H1 (cell line): ENCODE measurements around the gene EED. TPM values are rescaled to one million over a fixed set of nuclear protein-coding genes. Genes with fewer than 3 reads are reported as not detected.

ENCODE experiments used
- CTCF ChIA-PET: fragments of 300-600 bp; sonication (Branson Sonifier 250); formaldehyde crosslinking; loops from one replicate; lab custom pipeline; 2021; ENCODE audit not compliant: partially characterized antibody; lab: Charles Lee
- POLR2A ChIA-PET: fragments of 300-600 bp; sonication (Branson Sonifier 250); formaldehyde crosslinking; loops from one replicate; lab custom pipeline; 2021; ENCODE audit warnings: inconsistent platforms; ENCODE audit not compliant: partially characterized antibody; lab: Charles Lee
- DNase-seq, 2 experiments: peaks; one replicate each; pipeline versions ENCODE4 v3.0.0 to v3.0.0-alpha.2; 2010 to 2022; ENCODE audit warnings: low spot score in 2 of 2, low read depth in 1 of 2, mixed read lengths in 1 of 2
- FAIRE-seq: peaks from 2 replicates; lab custom pipeline; 2011; peaks lifted over from hg19 to GRCh38; lab: Jason Lieb, UNC
- H2AFZ ChIP-seq: 2 replicates; pipeline ENCODE4 v1.8.1; 2012; ENCODE audit warnings: low read length, inconsistent platforms
- H2AK5ac ChIP-seq: 2 replicates; pipeline ENCODE4 v1.6.1; 2013; ENCODE audit warnings: low read depth, low read length
- H2BK120ac ChIP-seq: replicated peaks from 2 replicates; pipeline ENCODE3; 2013; ENCODE audit warnings: low read depth, low read length, inconsistent platforms
- H2BK12ac ChIP-seq: 2 replicates; pipeline ENCODE4 v1.6.1; 2013; ENCODE audit warnings: low read depth, low read length
- H2BK15ac ChIP-seq: 2 replicates; pipeline ENCODE4 v1.6.1; 2013; ENCODE audit warnings: low read length
- H2BK20ac ChIP-seq: 2 replicates; pipeline ENCODE4 v1.6.1; 2013; ENCODE audit warnings: low read length
- H2BK5ac ChIP-seq: 2 replicates; pipeline ENCODE4 v1.6.1; 2013; ENCODE audit warnings: low read depth, low read length
- H3K14ac ChIP-seq: 2 replicates; pipeline ENCODE4 v1.6.1; 2013; ENCODE audit warnings: inconsistent platforms; ENCODE audit not compliant: insufficient read length
- H3K18ac ChIP-seq: 2 replicates; pipeline ENCODE4 v1.6.1; 2013; ENCODE audit warnings: low read length; ENCODE audit errors: extremely low read depth
- H3K23ac ChIP-seq: 2 replicates; pipeline ENCODE4 v1.6.1; 2013; ENCODE audit warnings: inconsistent platforms; ENCODE audit not compliant: insufficient read length
- H3K23me2 ChIP-seq: 2 replicates; pipeline ENCODE4 v1.6.1; 2013; ENCODE audit warnings: low read depth, low read length
- H3K27ac ChIP-seq: 2 replicates; pipeline ENCODE4 v1.6.1; 2011; ENCODE audit warnings: low read depth, low read length, inconsistent platforms
- H3K27me3 ChIP-seq, 4 experiments: replicated peaks in 1 of 4; 1 replicate in 1 of 4; 2 replicates in 3 of 4; pipeline versions ENCODE4 v1.6.1 to v1.8.1; 2011 to 2013; ENCODE audit warnings: low read length in 3 of 4, mild to moderate bottlenecking in 3 of 4, inconsistent platforms in 2 of 4, mixed read lengths in 2 of 4, moderate library complexity in 1 of 4; ENCODE audit not compliant: control insufficient read depth in 3 of 4, insufficient read depth in 3 of 4; ENCODE audit errors: extremely low read depth in 1 of 4
- H3K36me3 ChIP-seq, 4 experiments: 2 replicates each; pipeline versions ENCODE4 v1.6.1 to v1.8.1; 2011 to 2013; ENCODE audit warnings: mild to moderate bottlenecking in 4 of 4, low read length in 3 of 4, moderate library complexity in 2 of 4, control low read depth in 1 of 4, inconsistent platforms in 1 of 4; ENCODE audit not compliant: insufficient read depth in 4 of 4, control insufficient read depth in 2 of 4
- H3K4ac ChIP-seq: replicated peaks from 2 replicates; pipeline ENCODE3; 2013; ENCODE audit warnings: low read length, low read depth, mixed read lengths, inconsistent platforms; ENCODE audit not compliant: insufficient read length
- H3K4me1 ChIP-seq, 4 experiments: replicated peaks in 1 of 4; 1 replicate in 1 of 4; 2 replicates in 3 of 4; pipeline versions ENCODE4 v1.6.1 to v1.8.1; 2011 to 2013; ENCODE audit warnings: low read length in 3 of 4, inconsistent platforms in 2 of 4, mixed read lengths in 1 of 4; ENCODE audit not compliant: insufficient read depth in 4 of 4, control insufficient read depth in 3 of 4
- H3K4me2 ChIP-seq, 2 experiments: 2 replicates each; pipeline versions ENCODE4 v1.6.1 to v1.8.1; 2011 to 2013; ENCODE audit warnings: low read depth in 2 of 2, low read length in 2 of 2, control low read depth in 1 of 2, inconsistent platforms in 1 of 2, mild to moderate bottlenecking in 1 of 2; ENCODE audit not compliant: insufficient read depth in 1 of 2
- H3K4me3 ChIP-seq, 4 experiments: fragments of 200-600, 300-600 bp in 1 of 4; sonication (generic), shearing (Covaris generic), sonication (Bioruptor Twin) in 1 of 4; 2 replicates each; pipeline versions ENCODE4 v1.5.1 to v1.8.1; 2011 to 2016; ENCODE audit warnings: low read length in 4 of 4, low read depth in 3 of 4, control low read depth in 2 of 4, inconsistent platforms in 2 of 4, mild to moderate bottlenecking in 2 of 4, mixed read lengths in 1 of 4, moderate library complexity in 1 of 4; ENCODE audit not compliant: insufficient read depth in 2 of 4; ENCODE audit errors: extremely low read depth in 1 of 4
- H3K56ac ChIP-seq: replicated peaks from 2 replicates; pipeline ENCODE3; 2013; ENCODE audit warnings: low read depth, mild to moderate bottlenecking, mixed read lengths, low read length, inconsistent platforms; ENCODE audit not compliant: insufficient read length
- H3K79me1 ChIP-seq: 2 replicates; pipeline ENCODE4 v1.6.1; 2013; ENCODE audit warnings: low read depth, low read length, control low read depth
- H3K79me2 ChIP-seq, 2 experiments: 2 replicates each; pipeline versions ENCODE4 v1.6.1 to v1.8.1; 2012 to 2013; ENCODE audit warnings: low read length in 2 of 2, mild to moderate bottlenecking in 2 of 2, inconsistent platforms in 1 of 2; ENCODE audit not compliant: insufficient read depth in 2 of 2, control insufficient read depth in 1 of 2
- H3K9ac ChIP-seq, 4 experiments: replicated peaks in 1 of 4; 1 replicate in 1 of 4; 2 replicates in 3 of 4; pipeline versions ENCODE4 v1.6.1 to v1.8.1; 2011 to 2013; ENCODE audit warnings: low read depth in 3 of 4, low read length in 3 of 4, control low read depth in 2 of 4, mild to moderate bottlenecking in 2 of 4, moderate library complexity in 2 of 4, inconsistent platforms in 1 of 4; ENCODE audit errors: extremely low read depth in 1 of 4
- H3K9me3 ChIP-seq, 2 experiments: 2 replicates each; pipeline versions ENCODE4 v1.6.1 to v1.8.1; 2012 to 2013; ENCODE audit warnings: mild to moderate bottlenecking in 2 of 2, moderate library complexity in 2 of 2, control low read depth in 1 of 2, inconsistent platforms in 1 of 2, low read depth in 1 of 2, low read length in 1 of 2, mixed read lengths in 1 of 2; ENCODE audit not compliant: insufficient read depth in 2 of 2
- H4K20me1 ChIP-seq, 2 experiments: replicated peaks in 1 of 2; 2 replicates each; pipeline versions ENCODE3 to v1.8.1; 2011 to 2013; ENCODE audit warnings: inconsistent platforms in 2 of 2, low read length in 2 of 2, mild to moderate bottlenecking in 1 of 2; ENCODE audit not compliant: insufficient read depth in 2 of 2, control insufficient read depth in 1 of 2
- H4K5ac ChIP-seq: 2 replicates; pipeline ENCODE4 v1.6.1; 2013; ENCODE audit warnings: low read length, low read depth, mixed read lengths, inconsistent platforms; ENCODE audit not compliant: insufficient read length
- H4K8ac ChIP-seq: 2 replicates; pipeline ENCODE4 v1.8.0; 2013; ENCODE audit warnings: mild to moderate bottlenecking, moderate library complexity, low read length, inconsistent platforms; ENCODE audit not compliant: insufficient read depth; ENCODE audit errors: extremely low read depth
- H4K91ac ChIP-seq: replicated peaks from 2 replicates; pipeline ENCODE3; 2013; ENCODE audit warnings: low read length, mixed read lengths, inconsistent platforms; ENCODE audit not compliant: insufficient read length
- CHD1 ChIP-seq: IDR thresholded peaks from 2 replicates; pipeline ENCODE4 v1.6.1; 2012; ENCODE audit warnings: low read depth, low read length, improper control_type of control experiment
- CREB1 ChIP-seq: IDR thresholded peaks from 2 replicates; pipeline ENCODE4 v1.6.1; 2012; ENCODE audit warnings: inconsistent platforms
- EGR1 ChIP-seq: IDR thresholded peaks from 2 replicates; pipeline ENCODE4 v1.6.1; 2011; ENCODE audit warnings: low read depth, low read length, borderline replicate concordance
- FOSL1 ChIP-seq: IDR thresholded peaks from 2 replicates; pipeline ENCODE4 v1.6.1; 2011; ENCODE audit warnings: mild to moderate bottlenecking, low read depth, low read length, moderate library complexity; ENCODE audit not compliant: insufficient read depth
- GABPA ChIP-seq: IDR thresholded peaks from 2 replicates; pipeline ENCODE4 v1.6.1; 2011; ENCODE audit warnings: mild to moderate bottlenecking, low read length, moderate library complexity, borderline replicate concordance; ENCODE audit not compliant: insufficient read depth
- KDM1A ChIP-seq: fragments of 200-600, 300-600 bp; sonication (generic); IDR thresholded peaks from 2 replicates; pipeline ENCODE4 v1.7.1; 2016; ENCODE audit warnings: mild to moderate bottlenecking, low read length, borderline replicate concordance
- PHF8 ChIP-seq: fragments of 200-600 bp; sonication (generic); conservative IDR thresholded peaks from 2 replicates; pipeline ENCODE4 v1.7.1; 2012; ENCODE audit warnings: low read depth, mild to moderate bottlenecking, inconsistent platforms, low read length, moderate library complexity
- POU5F1 ChIP-seq: IDR thresholded peaks from 2 replicates; pipeline ENCODE4 v1.6.1; 2011; ENCODE audit warnings: low read depth, mild to moderate bottlenecking, low read length, moderate library complexity
- RAD21 ChIP-seq, 2 experiments: IDR thresholded peaks in 1 of 2; conservative IDR thresholded peaks in 1 of 2; 2 replicates each; pipeline ENCODE4 v1.6.1; 2011; ENCODE audit warnings: low read depth in 2 of 2, low read length in 2 of 2, improper control_type of control experiment in 1 of 2, inconsistent platforms in 1 of 2, mild to moderate bottlenecking in 1 of 2, moderate library complexity in 1 of 2
- RBBP5 ChIP-seq: IDR thresholded peaks from 2 replicates; pipeline ENCODE4 v1.7.1; 2012; ENCODE audit warnings: low read depth, mild to moderate bottlenecking, inconsistent platforms, low read length, moderate library complexity, borderline replicate concordance
- RFX5 ChIP-seq: IDR thresholded peaks from 2 replicates; pipeline ENCODE4 v1.6.1; 2011; ENCODE audit warnings: low read depth, low read length, improper control_type of control experiment, borderline replicate concordance
- SIN3A ChIP-seq, 2 experiments: IDR thresholded peaks in 1 of 2; conservative IDR thresholded peaks in 1 of 2; 2 replicates each; pipeline ENCODE4 v1.6.1; 2011 to 2012; ENCODE audit warnings: low read length in 2 of 2, improper control_type of control experiment in 1 of 2, low read depth in 1 of 2, mild to moderate bottlenecking in 1 of 2
- TAF1 ChIP-seq: IDR thresholded peaks from 2 replicates; pipeline ENCODE4 v1.6.1; 2011; ENCODE audit warnings: mild to moderate bottlenecking, low read depth, low read length
- WGBS, 2 experiments: shearing (Covaris generic) in 1 of 2; methylation state at CpG; one replicate each; pipeline versions ENCODE4 v1.1.6 to v1.1.7; 2013 to 2015; ENCODE audit warnings: low lambda C conversion rate in 2 of 2, mixed read lengths in 2 of 2, inconsistent platforms in 1 of 2, low coverage in 1 of 2, missing lambda C conversion rate in 1 of 2; ENCODE audit not compliant: insufficient replicate concordance in 2 of 2, insufficient coverage in 1 of 2, insufficient read length in 1 of 2; ENCODE audit errors: extremely low coverage in 1 of 2, missing lambda C conversion rate in 1 of 2; 5-methylcytosine and 5-hydroxymethylcytosine counted together
- polyA plus RNA-seq, 7 experiments: library from polyadenylated mRNA; depleted of rRNA in 3 of 7; stranded (reverse) in 5 of 7; unstranded in 2 of 7; fragments of >200 nt in 5 of 7; fragments of 200-250 nt in 2 of 7; gene quantifications; 1 replicate in 5 of 7; 2 replicates in 1 of 7; 4 replicates in 1 of 7; pipeline versions ENCODE4 v1.2.1 to v1.2.3, GENCODE V29; 2011 to 2013; ENCODE audit warnings: missing spikeins in 2 of 7, mixed read lengths in 2 of 7
- total RNA-seq: library from RNA; stranded (reverse); fragmentation: NEBNext Ultra II Directional; extraction: Animal tissue kit (Norgen Biotek cat#: 25700); gene quantifications from 2 replicates; pipeline ENCODE4 v1.2.1, GENCODE V29; 2021

Gene EED
- total and polyA plus RNA-seq, 2 of the 8 experiments (the other 6 are each of a cell fraction or from before 2014, with no cell fraction given) = 12.6 to 26.9 TPM

DNA sequence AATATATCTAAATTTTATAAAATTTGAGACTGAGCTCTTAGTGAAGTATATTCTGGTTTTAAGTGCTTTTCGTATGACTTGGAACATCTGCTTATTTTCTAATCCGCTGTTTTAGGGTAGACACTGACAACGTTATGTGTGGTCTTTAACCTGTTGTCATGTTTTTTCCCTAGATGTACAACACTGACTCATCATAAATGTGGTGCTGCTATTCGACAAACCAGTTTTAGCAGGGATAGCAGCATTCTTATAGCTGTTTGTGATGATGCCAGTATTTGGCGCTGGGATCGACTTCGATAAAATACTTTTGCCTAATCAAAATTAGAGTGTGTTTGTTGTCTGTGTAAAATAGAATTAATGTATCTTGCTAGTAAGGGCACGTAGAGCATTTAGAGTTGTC lies 33.7 kb downstream of the EED start:
- Histone ChIP-seq H3K4me2 (no peak overlapping the region), H2AFZ (no peak overlapping the region), H3K9ac (no peak overlapping the region), H4K8ac (no peak overlapping the region), H4K20me1 (no peaks in the 10 kb centered on the region), H3K79me1 (peaks cover 2% of the 10 kb centered on the region; the same call in 1 of the 2 replicates), H3K4ac (no peak overlapping the region), H2BK120ac (no peak overlapping the region), H3K79me2 (peaks cover 0 to 16% of the 10 kb centered on the region in 2 experiments; a peak in 1 of 4 replicates), H2BK20ac (no peak overlapping the region), H3K4me1 (no peaks in the 10 kb centered on the region), H3K18ac (no peak overlapping the region), H3K14ac (no peak overlapping the region), H2AK5ac (no peak overlapping the region), H2BK5ac (no peak overlapping the region), H3K27ac (no peak overlapping the region), H2BK15ac (no peak overlapping the region), H4K91ac (no peak overlapping the region), H3K23me2 (no peaks in the 10 kb centered on the region), H4K5ac (no peak overlapping the region), H3K4me3 (no peak overlapping the region), H3K27me3 (no peaks in the 10 kb centered on the region), H3K36me3 (peaks cover 0 to 17% (median 5%) of the 10 kb centered on the region in 4 experiments; a peak in 6 of 8 replicates), H3K56ac (no peak overlapping the region), H3K23ac (no peak overlapping the region), H3K9me3 (no peaks in the 10 kb centered on the region), H2BK12ac (no peak overlapping the region)
- DNase-seq (no peak), FAIRE-seq (no peak)
- 90% methylated on average over 8 of the region's 8 CpGs; no CpG with 5 or more reads in 1 of the 2 experiments for WGBS, 2 experiments
- ChIA-PET CTCF (interaction anchor here (1.2 kb wide), 1 partner anchor 16 kb away, joined by 3 read pairs; no protein-coding TSS in a partner anchor), POLR2A (interaction anchor here (0.6 kb wide), 1 partner anchor 271 kb away, joined by 3 read pairs; no protein-coding TSS in a partner anchor)
- TF ChIP-seq FOSL1 (no peak), CHD1 (no peak), CREB1 (no peak), GABPA (no peak), RFX5 (no peak), RAD21 (IDR thresholded peaks at IDR 0.05 in 1 of 2, conservative IDR thresholded peaks at IDR 0.05 in 1 of 2; ENCODE audit: low read depth in 2 of 2, low read length in 2 of 2) (no peak), SIN3A (conservative IDR thresholded peaks at IDR 0.05 in 1 of 2, IDR thresholded peaks at IDR 0.05 in 1 of 2; ENCODE audit: low read depth in 1 of 2, low read length in 2 of 2) (no peak), POU5F1 (no peak), PHF8 (no peak), EGR1 (no peak), KDM1A (no peak), RBBP5 (no peak), TAF1 (no peak)
